Kidney tubule cell (primary cell): ENCODE results near the gene PRRG1.
"Not testable (repeated sequence)": the region's sequence is repeated elsewhere in the genome, so short reads cannot be mapped to it uniquely, and the experiment has no call there.

Source experiments
- DNase-seq: peaks from one replicate; pipeline ENCODE4 v3.0.0-alpha.2; 2018; ENCODE audit warnings: low spot score

Gene PRRG1

GRCh38 chrX:37349221-37350033 lies at the start of gene PRRG1:
Gene PRRG1, plus strand, starts transcription at chrX:37349364. Its CDS starts 56,886 bp downstream, at chrX:37406250.
- DNase-seq: peak; percentile 84

- DNase-seq: peak; percentile 54
These were observed 46.6 kb upstream of the PRRG1 start for GRCh38 chrX:37302569-37302968.

DNA sequence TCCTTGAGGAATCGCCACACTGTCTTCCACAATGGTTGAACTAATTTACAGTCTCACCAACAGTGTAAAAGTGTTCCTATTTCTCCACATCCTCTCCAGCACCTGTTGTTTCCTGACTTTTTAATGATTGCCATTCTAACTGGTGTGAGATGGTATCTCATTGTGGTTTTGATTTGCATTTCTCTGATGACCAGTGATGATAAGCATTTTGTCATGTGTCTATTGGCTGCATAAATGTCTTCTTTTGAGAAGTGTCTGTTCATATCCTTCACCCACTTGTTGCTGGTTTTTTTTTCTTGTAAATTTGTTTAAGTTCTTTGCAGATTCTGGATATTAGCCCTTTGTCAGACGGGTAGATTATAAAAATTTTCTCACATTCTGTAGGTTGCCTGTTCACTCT lies 43.9 kb upstream of the PRRG1 start:
- not testable (repeated sequence) for DNase-seq

GRCh38 chrX:37314531-37314930 lies 34.6 kb upstream of the PRRG1 start:
- DNase-seq: peak; percentile 89

DNA sequence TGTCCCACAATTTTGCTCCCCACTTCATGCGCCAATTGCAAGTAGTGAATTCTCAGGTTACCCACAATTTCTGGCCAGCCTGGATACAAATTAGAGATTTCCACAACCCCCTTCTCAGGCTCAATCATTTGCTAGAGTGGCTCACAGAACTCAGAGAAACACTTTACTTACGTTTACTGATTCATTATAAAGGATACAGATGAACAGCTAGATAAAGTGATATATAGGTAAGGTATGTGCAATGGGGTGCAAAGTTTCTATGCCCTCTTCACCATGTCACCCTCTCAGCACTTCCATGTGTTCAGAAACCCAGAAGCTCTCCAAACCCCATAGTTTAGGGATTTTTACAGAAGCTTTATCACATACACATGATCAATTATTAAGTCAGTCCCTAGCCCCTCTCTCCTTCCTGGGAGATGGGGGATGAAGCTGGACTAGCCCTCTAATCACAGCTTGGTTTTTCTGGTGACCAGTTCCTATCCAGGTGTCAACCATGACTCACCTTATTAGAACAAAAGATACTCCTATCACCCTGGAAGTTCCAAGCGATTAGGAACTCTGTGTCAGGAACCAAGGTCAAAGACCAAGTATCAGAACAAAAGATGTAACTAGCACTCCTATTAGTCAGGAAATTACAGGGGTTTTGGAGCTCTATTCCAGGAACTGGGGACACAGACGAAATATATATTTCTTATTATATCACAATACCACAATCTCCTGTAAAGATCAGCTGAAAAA lies 33.5 kb upstream of the PRRG1 start:
- DNase-seq: peak; percentile 80

- DNase-seq: peak; percentile 8
These were observed 28.5 kb upstream of the PRRG1 start for GRCh38 chrX:37320541-37321203.

DNA sequence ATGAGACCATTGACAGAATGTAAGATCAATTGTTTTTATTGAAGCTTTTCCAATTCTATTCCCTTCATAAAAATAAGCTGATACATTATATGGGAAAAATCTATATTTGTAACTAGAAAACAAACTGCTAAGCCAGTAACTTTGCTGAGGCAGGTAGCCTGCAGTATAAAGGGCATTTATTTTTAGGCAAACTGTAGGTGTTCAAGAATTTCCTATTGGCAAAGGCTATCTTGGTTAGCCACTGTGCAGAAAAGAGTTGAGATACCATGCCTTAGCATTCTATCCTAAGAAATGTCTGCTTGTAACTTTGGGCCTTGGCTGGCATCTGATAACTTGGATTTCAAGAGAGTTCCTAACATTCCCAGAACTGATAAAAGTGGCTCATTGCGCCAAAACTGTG lies 18.5 kb upstream of the PRRG1 start:
- no peak for DNase-seq

- DNase-seq: no peak
These were observed 17.6 kb upstream of the PRRG1 start for GRCh38 chrX:37331546-37331945.

DNA sequence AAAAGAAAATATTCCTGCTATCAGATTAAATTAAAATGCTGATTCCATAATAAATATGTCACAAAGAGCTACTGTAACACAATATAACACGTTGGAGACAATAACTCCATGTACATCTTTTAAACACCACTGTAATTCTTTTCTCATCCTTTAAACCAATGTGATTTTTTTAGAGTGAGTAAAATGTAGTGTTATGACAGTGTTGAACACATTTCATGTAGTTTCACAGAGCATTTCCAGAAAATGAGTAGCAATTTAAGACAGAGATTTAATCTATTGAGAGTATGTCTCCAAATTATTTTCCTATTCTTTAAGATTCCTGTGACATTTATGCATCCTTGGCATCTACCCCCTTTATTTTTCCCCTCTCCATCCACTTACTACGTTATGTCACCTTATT lies 17.1 kb upstream of the PRRG1 start:
- DNase-seq: no peak

GRCh38 chrX:37332987-37333658 lies 16.0 kb upstream of the PRRG1 start:
- DNase-seq: no peak

DNA sequence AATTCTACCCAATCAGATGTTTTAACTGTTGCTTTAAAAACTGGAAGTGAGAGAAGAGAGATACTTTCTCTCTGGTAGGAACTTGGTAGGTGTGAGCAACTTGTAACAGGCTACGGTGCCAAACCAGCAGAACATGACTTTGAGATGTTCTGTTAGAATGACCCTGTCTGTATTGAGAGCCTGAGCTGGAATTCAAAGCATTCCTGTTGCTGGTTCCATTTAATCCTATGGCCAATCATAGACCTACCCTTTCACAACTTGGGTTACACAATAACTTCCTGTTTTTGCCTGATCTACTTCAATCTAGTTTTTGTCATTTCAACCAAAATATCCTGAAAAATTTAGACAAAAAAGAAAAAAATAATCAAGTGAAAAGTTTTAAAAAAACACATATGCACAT lies 1.7 kb upstream of the PRRG1 start:
- peak; percentile 73 for DNase-seq

GRCh38 chrX:37348231-37348970 lies 763 bp upstream of the PRRG1 start:
- peak; percentile 50 for DNase-seq

DNA sequence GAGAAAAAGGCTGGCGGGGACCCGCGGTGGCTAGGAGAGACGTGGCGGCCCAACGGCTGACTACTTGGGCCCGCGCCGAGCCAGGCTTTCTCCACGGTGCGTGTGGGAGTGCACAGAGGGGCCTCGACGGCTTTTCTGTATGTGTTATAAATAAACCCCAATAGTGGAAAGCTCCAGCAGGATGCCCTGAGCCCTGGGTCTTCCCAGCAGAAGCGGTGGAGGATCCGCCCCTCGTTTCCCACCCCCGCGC lies 268 bp upstream of the PRRG1 start:
- DNase-seq: no peak

DNA sequence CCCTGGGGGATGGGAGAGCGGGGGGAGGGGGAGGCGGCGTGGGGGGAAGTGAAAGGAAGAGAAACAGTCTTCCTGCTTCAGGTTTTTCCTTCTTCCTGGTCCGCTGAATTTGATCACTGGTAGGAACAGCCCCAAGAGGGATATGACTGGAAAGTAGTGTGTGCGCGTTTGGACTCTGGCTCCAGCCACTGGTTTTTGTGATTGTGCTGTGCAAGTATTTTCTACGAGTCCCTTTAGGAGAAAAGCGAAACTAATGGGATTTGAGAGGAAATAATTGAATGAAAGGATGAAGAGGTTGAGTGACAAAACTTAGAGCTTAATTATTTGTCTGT lies 836 bp downstream of the PRRG1 start:
- no peak for DNase-seq

GRCh38 chrX:37353646-37354045 lies 4.5 kb downstream of the PRRG1 start:
- DNase-seq: no peak

DNA sequence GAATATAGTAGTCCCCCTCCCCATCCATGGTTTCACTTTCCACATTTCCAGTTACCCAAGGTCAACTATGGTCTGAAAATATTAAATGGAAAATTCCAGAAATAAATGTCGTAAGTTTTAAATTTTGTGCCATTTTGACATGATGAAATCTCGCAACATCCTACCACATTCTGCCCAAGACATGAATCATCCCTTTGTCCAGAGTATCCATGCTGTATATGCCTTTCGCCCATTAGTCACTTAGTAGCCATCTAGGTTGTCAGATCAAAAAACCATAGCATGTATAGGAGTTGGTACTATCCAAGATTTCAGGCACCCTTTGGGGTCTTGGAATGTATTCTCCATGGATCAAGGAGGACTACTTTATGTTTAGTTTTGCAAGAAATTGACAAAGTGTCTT lies 8.3 kb downstream of the PRRG1 start:
- no peak for DNase-seq

DNA sequence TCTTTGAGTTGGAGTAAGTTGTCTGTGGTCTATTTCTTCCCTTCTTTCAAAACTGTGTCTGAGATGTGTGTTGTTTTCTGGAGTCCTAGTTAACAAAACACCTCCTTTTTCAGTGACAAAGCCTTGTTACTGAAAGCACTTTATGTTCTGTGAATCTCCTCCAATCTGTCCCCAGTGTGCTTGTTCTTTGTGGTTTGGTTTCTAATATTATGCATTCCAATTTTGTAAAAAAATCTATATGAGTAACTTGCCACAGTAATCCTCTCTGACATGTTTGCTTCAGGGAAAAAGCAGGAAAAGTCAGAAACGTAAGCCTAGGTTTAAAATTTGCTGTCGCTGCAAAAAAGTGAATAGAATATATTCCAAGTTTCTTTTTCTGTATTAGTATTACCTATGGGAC lies 12.4 kb downstream of the PRRG1 start:
- DNase-seq: no peak

- DNase-seq: no peak
These were observed 15.5 kb downstream of the PRRG1 start for GRCh38 chrX:37364666-37365065.

GRCh38 chrX:37367946-37368345 lies 18.8 kb downstream of the PRRG1 start:
- no peak for DNase-seq

- no peak for DNase-seq
These were observed 21.5 kb downstream of the PRRG1 start for GRCh38 chrX:37370499-37371141.

- DNase-seq: peak; percentile 25
These were observed 22.4 kb downstream of the PRRG1 start for GRCh38 chrX:37371578-37371991.

GRCh38 chrX:37378404-37378803 lies 29.2 kb downstream of the PRRG1 start:
- peak; percentile 13 for DNase-seq
